NK-92 treated with Interleukin-12 subunit alpha and Interleukin-12 subunit beta, amount 100 ng/mL, for 24 hours (cell line): ENCODE results near the gene PPP1CA.

ENCODE experiments used
- DNase-seq: peaks from one replicate; lab custom pipeline; 2025; lab: John Stamatoyannopoulos, UW

The PPP1CA gene

GRCh38 chr11:67351275-67352005 is 50.2 kb downstream of the PPP1CA start:
- DNase-seq, result no peak

DNA sequence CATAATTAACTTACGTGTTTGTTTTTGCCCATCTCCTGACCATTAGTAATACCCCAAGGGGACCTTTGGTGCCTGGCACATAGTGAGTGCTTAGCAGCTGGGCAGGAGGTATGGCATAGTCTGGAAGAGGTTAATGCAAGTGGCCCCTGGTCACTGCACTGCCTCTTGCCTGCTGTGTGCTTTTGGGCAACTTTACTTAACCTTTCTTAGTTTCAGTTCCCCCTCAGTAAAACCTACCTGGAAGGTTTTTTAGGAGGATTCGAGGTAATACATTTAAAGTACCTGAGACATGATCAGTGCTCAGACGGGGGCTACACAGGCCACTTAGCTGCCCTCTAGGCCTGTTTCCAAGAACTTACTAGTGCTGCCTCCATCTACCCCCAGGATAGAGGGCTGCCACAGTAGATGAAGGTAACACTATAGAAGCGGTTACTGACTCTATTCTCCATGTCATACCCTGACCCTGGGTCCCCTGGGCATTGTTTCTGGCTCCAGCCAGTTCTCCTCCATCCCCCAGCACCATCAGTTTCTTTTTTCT is 51.7 kb downstream of the PPP1CA start:
- DNase-seq, result no peak

DNA sequence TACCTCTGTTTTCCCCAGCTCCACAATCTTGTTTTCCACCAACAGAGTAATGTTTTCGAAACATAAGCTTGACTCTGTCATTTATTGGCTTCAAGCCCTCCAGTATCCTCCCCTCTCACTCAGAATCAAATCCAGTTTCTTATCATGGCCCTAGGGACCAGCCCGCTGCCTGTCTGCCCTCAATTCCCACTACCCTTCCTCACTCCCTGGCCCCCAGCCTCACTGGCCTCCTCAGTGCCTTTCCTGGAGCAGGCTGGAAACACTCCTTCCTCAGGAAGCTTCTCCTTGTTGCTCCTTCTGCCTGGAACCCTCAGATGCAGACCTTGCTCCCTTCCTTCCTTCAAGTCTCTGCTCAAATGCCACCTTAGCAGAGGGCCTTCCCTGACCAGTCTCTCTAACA is 52.2 kb downstream of the PPP1CA start:
- no peak for DNase-seq

DNA sequence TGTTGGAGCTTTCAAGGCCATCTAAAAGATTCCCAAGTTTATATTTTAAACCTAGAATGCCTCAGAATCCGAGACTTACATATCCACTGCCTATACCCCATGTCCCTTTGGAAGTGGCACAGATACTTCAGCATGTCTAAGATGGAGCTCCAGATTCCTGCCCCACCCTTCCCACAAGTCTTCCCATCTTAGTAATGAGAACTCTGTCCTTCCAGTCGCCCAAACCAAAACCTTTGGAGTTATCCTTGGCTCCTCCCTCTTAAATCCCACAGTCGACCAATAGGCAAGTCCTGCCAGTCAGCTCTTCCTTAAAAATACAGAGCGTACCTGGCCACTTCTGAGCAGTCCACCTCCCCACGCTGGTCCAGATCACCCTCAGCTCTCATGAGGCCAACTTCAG is 52.6 kb downstream of the PPP1CA start:
- DNase-seq, result no peak
